HCT116 (cell line): ENCODE results near the gene VWA5B1. TPM values are rescaled to one million over a fixed set of nuclear protein-coding genes. Genes with fewer than 3 reads are reported as not detected.

ENCODE experiments used
- ATAC-seq: fragments of 200-7000 bp; cut with Tn5 transposase; 2 replicates; pipeline ENCODE4 v1.9.1; 2020; ENCODE audit warnings: mild to moderate bottlenecking, moderate library complexity
- BruUV-seq: library from RNA; stranded (reverse); fragments of 400-500 nt; replicated peaks from 2 replicates; lab custom pipeline; 2021; lab: Mats Ljungman, UMichigan
- CTCF ChIA-PET: fragments of 300-600 bp; sonication (Branson Sonifier 250); formaldehyde crosslinking; loops from one replicate; lab custom pipeline; 2021; ENCODE audit warnings: antibody characterized with exemption; lab: Charles Lee
- POLR2A ChIA-PET: fragments of 300-600, 350-600 bp; sonication (Branson Sonifier 250); formaldehyde crosslinking; loops from one replicate; lab custom pipeline; 2021; ENCODE audit warnings: antibody characterized with exemption; lab: Charles Lee
- RAD21 ChIA-PET, 2 experiments: fragments of 300-600 bp; sonication (Branson Sonifier 250); formaldehyde crosslinking; loops; one replicate each; lab custom pipeline; 2023; ENCODE audit warnings: low total read pairs in 2 of 2; ENCODE audit not compliant: uncharacterized antibody in 2 of 2, unreplicated experiment in 2 of 2, low non-redundant PET in 1 of 2; lab: Charles Lee
- DNase-seq: peaks from one replicate; pipeline ENCODE4 v3.0.0-alpha.2; 2010; ENCODE audit warnings: low read depth, low spot score
- H2AFZ ChIP-seq: fragments of 200-600 bp; shearing (Covaris generic), sonication (generic); 2 replicates; pipeline ENCODE4 v1.6.1; 2017; ENCODE audit warnings: low read depth, mixed run types, mixed read lengths, antibody characterized with exemption, low read length; ENCODE audit not compliant: poor library complexity, severe bottlenecking
- H3K27ac ChIP-seq: 2 replicates; pipeline ENCODE4 v1.5.1; 2012; ENCODE audit warnings: low read depth, low read length
- H3K27me3 ChIP-seq: fragments of 200-600 bp; sonication (generic); 2 replicates; pipeline ENCODE4 v1.6.1; 2016; ENCODE audit warnings: mixed run types, low read length, mixed read lengths; ENCODE audit not compliant: insufficient read depth
- H3K36me3 ChIP-seq, 2 experiments: fragments of 200-500 bp in 1 of 2; fragments of 200-600 bp in 1 of 2; sonication (Bioruptor generic) in 1 of 2; sonication (generic) in 1 of 2; 2 replicates each; pipeline versions ENCODE4 v1.5.1 to v1.6.1; 2014 to 2016; ENCODE audit warnings: low read length in 2 of 2, inconsistent platforms in 1 of 2, mixed read lengths in 1 of 2, mixed run types in 1 of 2; ENCODE audit not compliant: insufficient read depth in 2 of 2, control insufficient read depth in 1 of 2
- H3K4me1 ChIP-seq, 2 experiments: fragments of 200-600 bp in 1 of 2; sonication (generic) in 1 of 2; 2 replicates each; pipeline versions ENCODE4 v1.5.1 to v1.6.1; 2012 to 2017; ENCODE audit warnings: low read length in 2 of 2, inconsistent platforms in 1 of 2, mild to moderate bottlenecking in 1 of 2, mixed read lengths in 1 of 2, mixed run types in 1 of 2, moderate library complexity in 1 of 2; ENCODE audit not compliant: insufficient read depth in 2 of 2, control insufficient read depth in 1 of 2
- H3K4me2 ChIP-seq: fragments of 200-600 bp; sonication (generic); 2 replicates; pipeline ENCODE4 v1.6.1; 2017; ENCODE audit warnings: mixed run types, low read length, mixed read lengths
- H3K4me3 ChIP-seq, 2 experiments: fragments of 200-600 bp in 1 of 2; sonication (generic) in 1 of 2; replicated peaks in 1 of 2; 2 replicates each; pipeline ENCODE4 v1.5.1; 2011 to 2016; ENCODE audit warnings: low read length in 2 of 2, control low read depth in 1 of 2, low read depth in 1 of 2, mild to moderate bottlenecking in 1 of 2, mixed read lengths in 1 of 2, mixed run types in 1 of 2
- H3K79me2 ChIP-seq: fragments of 200-600 bp; sonication (generic); 2 replicates; pipeline ENCODE4 v1.6.1; 2017; ENCODE audit warnings: mild to moderate bottlenecking, mixed run types, low read length, moderate library complexity, mixed read lengths; ENCODE audit not compliant: insufficient read depth
- H3K9ac ChIP-seq: fragments of 200-600 bp; sonication (generic); 2 replicates; pipeline ENCODE4 v1.6.1; 2016; ENCODE audit warnings: low read length, mixed read lengths
- H3K9me2 ChIP-seq: fragments of 200-600 bp; sonication (generic), shearing (Covaris generic); 2 replicates; pipeline ENCODE4 v1.6.1; 2017; ENCODE audit warnings: mixed run types, mild to moderate bottlenecking, moderate library complexity; ENCODE audit not compliant: insufficient read depth
- H3K9me3 ChIP-seq, 2 experiments: fragments of 200-500 bp in 1 of 2; fragments of 200-600 bp in 1 of 2; sonication (Bioruptor generic) in 1 of 2; sonication (generic) in 1 of 2; 2 replicates each; pipeline ENCODE4 v1.6.1; 2014 to 2017; ENCODE audit warnings: low read length in 2 of 2, mixed read lengths in 2 of 2, inconsistent platforms in 1 of 2, low read depth in 1 of 2, mild to moderate bottlenecking in 1 of 2, mixed run types in 1 of 2, moderate library complexity in 1 of 2; ENCODE audit not compliant: control insufficient read depth in 1 of 2, insufficient read depth in 1 of 2
- H4K20me1 ChIP-seq: fragments of 200-600 bp; sonication (generic), shearing (Covaris generic); 2 replicates; pipeline ENCODE4 v1.6.1; 2017; ENCODE audit warnings: mixed run types, mild to moderate bottlenecking, moderate library complexity; ENCODE audit not compliant: insufficient read depth
- ATF3 ChIP-seq: IDR thresholded peaks from 2 replicates; pipeline ENCODE4 v1.6.1; 2012
- EGR1 ChIP-seq: IDR thresholded peaks from 2 replicates; pipeline ENCODE4 v1.6.1; 2012; ENCODE audit warnings: low read depth
- JUND ChIP-seq: IDR thresholded peaks from 2 replicates; pipeline ENCODE4 v1.6.1; 2012
- POLR2A ChIP-seq: IDR thresholded peaks from 2 replicates; pipeline ENCODE4 v1.7.0; 2011; ENCODE audit warnings: borderline replicate concordance; ENCODE audit not compliant: insufficient read depth, insufficient read length; ENCODE audit errors: extremely low read depth
- RAD21 ChIP-seq: IDR thresholded peaks from 2 replicates; pipeline ENCODE4 v1.6.1; 2012; ENCODE audit warnings: low read depth, mild to moderate bottlenecking
- SP1 ChIP-seq: IDR thresholded peaks from 2 replicates; pipeline ENCODE4 v1.6.1; 2012; ENCODE audit warnings: low read depth
- SRF ChIP-seq: IDR thresholded peaks from 2 replicates; pipeline ENCODE4 v1.6.1; 2012; ENCODE audit warnings: low read depth
- TCF7L2 ChIP-seq: IDR thresholded peaks from 2 replicates; pipeline ENCODE4 v1.7.0; 2011; ENCODE audit warnings: borderline replicate concordance, inconsistent platforms; ENCODE audit not compliant: insufficient read depth, insufficient read length; ENCODE audit errors: extremely low read depth
- intact Hi-C: fragments of 100-400 bp; cut with micrococcal nuclease; formaldehyde crosslinking; loops from 2 replicates; pipeline ENCODE4 v1.10.0; 2022
- total RNA-seq: library from RNA; stranded (reverse); gene quantifications from one replicate; pipeline ENCODE4 v1.2.1, GENCODE V29; 2021; ENCODE audit not compliant: unreplicated experiment

VWA5B1 gene
- total RNA-seq, 1 experiment from 2014 or later, result not detected

- Histone ChIP-seq H3K9me2 (no peaks in the 10 kb centered on the region), H3K79me2 (no peaks in the 10 kb centered on the region), H3K4me2 (no peak overlapping the region), H3K9me3 (no peaks in the 10 kb centered on the region), H2AFZ (no peak overlapping the region)
- no peak for TF ChIP-seq SRF
- TF ChIP-seq, all 23 proteins: peak for 0
- DNase-seq (no peak), ATAC-seq (no peak)
- no peaks in the 10 kb centered on the region for H4K20me1 ChIP-seq
- H3K4me3 ChIP-seq, result no peak overlapping the region
- ChIA-PET RAD21 (no interaction called here), CTCF (no interaction called here), POLR2A (no interaction called here)
- H3K27me3 ChIP-seq, result peaks cover 8% of the 10 kb centered on the region; the same call in 1 of the 2 replicates
- H3K27ac ChIP-seq, result no peak overlapping the region
- no peak overlapping the region for H3K9ac ChIP-seq
- no TSS peak for BruUV-seq
- H3K4me1 ChIP-seq, result no peaks in the 10 kb centered on the region
- no peaks in the 10 kb centered on the region for H3K36me3 ChIP-seq
- intact Hi-C loops, result no loop called here
These were observed 21.6 kb downstream of the VWA5B1 start for GRCh38 chr1:20312310-20312709.

- ChIA-PET RAD21 (no interaction called here), CTCF (no interaction called here), POLR2A (no interaction called here)
- no peaks in the 10 kb centered on the region for H3K9me3 ChIP-seq
- H3K9ac ChIP-seq, result no peak overlapping the region
- no peaks in the 10 kb centered on the region for H3K36me3 ChIP-seq
- peaks cover 8% of the 10 kb centered on the region; the same call in 1 of the 2 replicates for H3K27me3 ChIP-seq
- H4K20me1 ChIP-seq, result no peaks in the 10 kb centered on the region
- no peaks in the 10 kb centered on the region for H3K4me1 ChIP-seq
- H3K9me2 ChIP-seq, result no peaks in the 10 kb centered on the region
- no peaks in the 10 kb centered on the region for H3K79me2 ChIP-seq
- intact Hi-C loops, result no loop called here
- no peak overlapping the region for H3K4me2 ChIP-seq
- no peak overlapping the region for H2AFZ ChIP-seq
- ATAC-seq (no peak), DNase-seq (no peak)
- TF ChIP-seq ATF3, result no peak
- no peak for TF ChIP-seq TCF7L2
- no peak for TF ChIP-seq EGR1
- TF ChIP-seq SRF, result no peak
- TF ChIP-seq RAD21, result no peak
- TF ChIP-seq SP1, result no peak
- no peak for TF ChIP-seq JUND
- no peak for TF ChIP-seq POLR2A
- no TSS peak for BruUV-seq
- H3K4me3 ChIP-seq, result no peak overlapping the region
- H3K27ac ChIP-seq, result no peak overlapping the region
These were observed 22.1 kb downstream of the VWA5B1 start for GRCh38 chr1:20312818-20313217.
